ENCODE measurements around the gene ARL6IP4. TPM values are rescaled to one million over a fixed set of nuclear protein-coding genes. Genes with fewer than 3 reads are reported as not detected.

Gene ARL6IP4
- total and polyA plus RNA-seq, 2 donors (not counting 1 experiment from before 2014, with no cell fraction given), result 145 to 149 TPM

- peak in 1 of 2 donors; percentile 39 for DNase-seq (ENCODE audit: low read depth in 2 of 2)
- H4K20me1 ChIP-seq (ENCODE audit: control insufficient read depth, extremely low read depth, insufficient read depth, low read length), result no peaks in the 10 kb centered on the region
- H3K79me2 ChIP-seq (ENCODE audit: control insufficient read depth, insufficient read depth, low read length), result no peaks in the 10 kb centered on the region
- H3K9ac ChIP-seq (ENCODE audit: insufficient read depth, low read length), result no peak overlapping the region
- TF ChIP-seq EZH2 (IDR thresholded peaks at IDR 0.05; ENCODE audit: low read length, missing control alignments), result no peak
- TF ChIP-seq, protein P1, sequence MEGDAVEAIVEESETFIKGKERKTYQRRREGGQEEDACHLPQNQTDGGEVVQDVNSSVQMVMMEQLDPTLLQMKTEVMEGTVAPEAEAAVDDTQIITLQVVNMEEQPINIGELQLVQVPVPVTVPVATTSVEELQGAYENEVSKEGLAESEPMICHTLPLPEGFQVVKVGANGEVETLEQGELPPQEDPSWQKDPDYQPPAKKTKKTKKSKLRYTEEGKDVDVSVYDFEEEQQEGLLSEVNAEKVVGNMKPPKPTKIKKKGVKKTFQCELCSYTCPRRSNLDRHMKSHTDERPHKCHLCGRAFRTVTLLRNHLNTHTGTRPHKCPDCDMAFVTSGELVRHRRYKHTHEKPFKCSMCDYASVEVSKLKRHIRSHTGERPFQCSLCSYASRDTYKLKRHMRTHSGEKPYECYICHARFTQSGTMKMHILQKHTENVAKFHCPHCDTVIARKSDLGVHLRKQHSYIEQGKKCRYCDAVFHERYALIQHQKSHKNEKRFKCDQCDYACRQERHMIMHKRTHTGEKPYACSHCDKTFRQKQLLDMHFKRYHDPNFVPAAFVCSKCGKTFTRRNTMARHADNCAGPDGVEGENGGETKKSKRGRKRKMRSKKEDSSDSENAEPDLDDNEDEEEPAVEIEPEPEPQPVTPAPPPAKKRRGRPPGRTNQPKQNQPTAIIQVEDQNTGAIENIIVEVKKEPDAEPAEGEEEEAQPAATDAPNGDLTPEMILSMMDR (conservative IDR thresholded peaks at IDR 0.05 in 1 of 2, IDR thresholded peaks at IDR 0.05 in 1 of 2; ENCODE audit: low read depth in 1 of 2, low read length in 2 of 2), result no peak
- no peaks in the 10 kb centered on the region for H3K9me3 ChIP-seq (ENCODE audit: control insufficient read depth, insufficient read depth, low read depth, low read length)
- H3K4me1 ChIP-seq (ENCODE audit: control insufficient read depth, extremely low read depth, insufficient read depth, low read length), result no peaks in the 10 kb centered on the region
- no peak overlapping the region for H3K4me3 ChIP-seq (replicated peaks in 1 of 4; ENCODE audit: control extremely low read depth in 1 of 4, insufficient read depth in 1 of 4, low read depth in 3 of 4, low read length in 4 of 4)
- H3K4me2 ChIP-seq (ENCODE audit: extremely low read depth, insufficient read depth, low read length), result no peak overlapping the region
- no peak overlapping the region for H2AFZ ChIP-seq (ENCODE audit: low read length)
- no peaks in the 10 kb centered on the region for H3K27me3 ChIP-seq (ENCODE audit: control insufficient read depth, insufficient read depth, low read length)
- no peak overlapping the region for H3K27ac ChIP-seq (ENCODE audit: insufficient read depth, low read length)
- peaks cover 7% of the 10 kb centered on the region for H3K36me3 ChIP-seq (ENCODE audit: control insufficient read depth, insufficient read depth, low read length)
Observed at GRCh38 chr12:123006977-123007376, 26.5 kb downstream of the ARL6IP4 start.

DNA sequence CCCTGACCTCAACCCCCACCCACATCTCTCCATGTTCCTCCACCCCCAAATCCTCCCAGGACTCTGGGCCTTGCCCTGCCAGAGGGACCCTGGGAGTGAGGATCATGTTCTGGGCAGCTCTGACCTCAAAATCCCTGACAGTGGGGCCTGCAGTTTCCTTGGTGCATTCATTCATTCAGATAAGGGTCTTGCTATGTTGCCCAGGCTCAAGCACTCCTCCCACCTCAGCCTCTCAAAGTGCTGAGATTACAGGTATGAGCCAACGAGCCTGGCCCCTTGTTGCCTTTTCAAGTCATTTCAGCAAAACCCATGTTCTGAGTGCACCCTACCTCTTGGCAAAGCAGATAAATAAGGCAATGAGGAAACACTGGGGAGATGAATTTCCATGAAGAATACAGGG, 29.6 kb downstream of the ARL6IP4 start:
- Histone ChIP-seq H2AFZ (ENCODE audit: low read length) (no peak overlapping the region), H3K79me2 (ENCODE audit: control insufficient read depth, insufficient read depth, low read length) (no peaks in the 10 kb centered on the region), H3K9ac (ENCODE audit: insufficient read depth, low read length) (no peak overlapping the region), H4K20me1 (ENCODE audit: control insufficient read depth, extremely low read depth, insufficient read depth, low read length) (no peaks in the 10 kb centered on the region), H3K36me3 (ENCODE audit: control insufficient read depth, insufficient read depth, low read length) (peaks cover 3% of the 10 kb centered on the region), H3K27me3 (ENCODE audit: control insufficient read depth, insufficient read depth, low read length) (no peaks in the 10 kb centered on the region), H3K27ac (ENCODE audit: insufficient read depth, low read length) (no peak overlapping the region), H3K9me3 (ENCODE audit: control insufficient read depth, insufficient read depth, low read depth, low read length) (no peaks in the 10 kb centered on the region), H3K4me2 (ENCODE audit: extremely low read depth, insufficient read depth, low read length) (no peak overlapping the region), H3K4me3 (replicated peaks in 1 of 4; ENCODE audit: control extremely low read depth in 1 of 4, insufficient read depth in 1 of 4, low read depth in 3 of 4, low read length in 4 of 4) (no peak overlapping the region), H3K4me1 (ENCODE audit: control insufficient read depth, extremely low read depth, insufficient read depth, low read length) (no peaks in the 10 kb centered on the region)
- no peak for DNase-seq (ENCODE audit: low read depth in 2 of 2)
- no peak for TF ChIP-seq EZH2 (IDR thresholded peaks at IDR 0.05; ENCODE audit: low read length, missing control alignments)
- TF ChIP-seq, protein P1 (conservative IDR thresholded peaks at IDR 0.05 in 1 of 2, IDR thresholded peaks at IDR 0.05 in 1 of 2; ENCODE audit: low read depth in 1 of 2, low read length in 2 of 2), result no peak

DNA sequence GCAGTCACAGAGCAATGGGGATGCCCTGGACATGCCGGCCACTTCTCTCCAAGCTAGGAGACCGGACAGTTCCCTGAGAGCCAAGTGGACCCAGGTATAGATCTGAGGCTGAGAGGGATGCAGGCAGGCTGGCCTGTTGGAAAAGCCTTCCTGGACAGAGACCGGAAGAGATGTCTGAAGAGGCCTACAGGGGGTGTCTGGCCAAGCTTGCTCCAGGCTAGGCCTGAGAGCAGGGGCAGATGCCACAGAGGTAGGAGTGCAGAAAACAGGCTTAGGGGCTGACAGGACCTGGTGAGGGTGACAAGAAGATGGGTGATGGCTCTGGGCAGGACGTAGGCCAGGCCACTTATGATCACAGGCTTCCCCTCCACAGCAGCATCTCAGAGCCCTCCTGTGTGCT, 30.2 kb downstream of the ARL6IP4 start:
- Histone ChIP-seq H4K20me1 (ENCODE audit: control insufficient read depth, extremely low read depth, insufficient read depth, low read length) (no peaks in the 10 kb centered on the region), H3K9me3 (ENCODE audit: control insufficient read depth, insufficient read depth, low read depth, low read length) (no peaks in the 10 kb centered on the region), H3K4me3 (replicated peaks in 1 of 4; ENCODE audit: control extremely low read depth in 1 of 4, insufficient read depth in 1 of 4, low read depth in 3 of 4, low read length in 4 of 4) (no peak overlapping the region), H3K9ac (ENCODE audit: insufficient read depth, low read length) (no peak overlapping the region), H3K27me3 (ENCODE audit: control insufficient read depth, insufficient read depth, low read length) (no peaks in the 10 kb centered on the region), H3K4me2 (ENCODE audit: extremely low read depth, insufficient read depth, low read length) (no peak overlapping the region), H3K27ac (ENCODE audit: insufficient read depth, low read length) (no peak overlapping the region), H3K79me2 (ENCODE audit: control insufficient read depth, insufficient read depth, low read length) (no peaks in the 10 kb centered on the region), H2AFZ (ENCODE audit: low read length) (no peak overlapping the region), H3K4me1 (ENCODE audit: control insufficient read depth, extremely low read depth, insufficient read depth, low read length) (no peaks in the 10 kb centered on the region), H3K36me3 (ENCODE audit: control insufficient read depth, insufficient read depth, low read length) (peaks cover 3% of the 10 kb centered on the region)
- TF ChIP-seq, protein P1 (conservative IDR thresholded peaks at IDR 0.05 in 1 of 2, IDR thresholded peaks at IDR 0.05 in 1 of 2; ENCODE audit: low read depth in 1 of 2, low read length in 2 of 2), result no peak
- no peak for TF ChIP-seq EZH2 (IDR thresholded peaks at IDR 0.05; ENCODE audit: low read length, missing control alignments)
- DNase-seq (ENCODE audit: low read depth in 2 of 2), result no peak

All from fibroblast of lung (primary cell).